CD4-positive, alpha-beta T cell (primary cell): ENCODE data around the gene CTF1. TPM values are rescaled to one million over a fixed set of nuclear protein-coding genes. Genes with fewer than 3 reads are reported as not detected.
"Not testable (repeated sequence)": the region's sequence is repeated elsewhere in the genome, so short reads cannot be mapped to it uniquely, and the experiment has no call there.

Experiments used
- ATAC-seq: fragments of 200-7000 bp; cut with Tn5 transposase; one replicate; pipeline ENCODE4 v1.10.0; 2022; ENCODE audit warnings: mild to moderate bottlenecking; ENCODE audit not compliant: poor library complexity
- CTCF ChIA-PET: fragments of 350-600 bp; sonication (Branson Sonifier 250); formaldehyde crosslinking; loops from one replicate; lab custom pipeline; 2021; ENCODE audit warnings: antibody characterized with exemption, inconsistent platforms; lab: Charles Lee
- POLR2A ChIA-PET: fragments of 350-600 bp; sonication (Branson Sonifier 250); formaldehyde crosslinking; loops from one replicate; lab custom pipeline; 2021; ENCODE audit warnings: antibody characterized with exemption, inconsistent platforms; lab: Charles Lee
- DNase-seq, 14 experiments: peaks; one replicate each; pipeline ENCODE4 v3.0.0-alpha.2; 2013 to 2020; ENCODE audit warnings: mixed read lengths in 2 of 14
- H3K27ac ChIP-seq, 2 donors: one replicate each; pipeline versions ENCODE4 v1.5.1 to v1.7.0; 2013; ENCODE audit warnings: low read length in 2 of 2, low read depth in 1 of 2, mild to moderate bottlenecking in 1 of 2
- H3K27me3 ChIP-seq, 2 experiments: 1 replicate in 1 of 2; 2 replicates in 1 of 2; pipeline versions ENCODE4 v1.6.1 to v1.7.0; 2013; ENCODE audit warnings: low read length in 2 of 2, control low read depth in 1 of 2, mild to moderate bottlenecking in 1 of 2, moderate library complexity in 1 of 2; ENCODE audit not compliant: insufficient read depth in 2 of 2, control insufficient read depth in 1 of 2
- H3K36me3 ChIP-seq: one replicate; pipeline ENCODE4 v1.6.1; 2013; ENCODE audit warnings: low read length, control low read depth; ENCODE audit not compliant: insufficient read depth
- H3K4me1 ChIP-seq: one replicate; pipeline ENCODE4 v1.6.1; 2013; ENCODE audit warnings: low read length, control low read depth; ENCODE audit not compliant: insufficient read depth
- H3K4me3 ChIP-seq: one replicate; pipeline ENCODE4 v1.5.1; 2013; ENCODE audit warnings: mild to moderate bottlenecking, low read length, moderate library complexity
- H3K9me3 ChIP-seq, 2 experiments: 1 replicate in 1 of 2; 2 replicates in 1 of 2; pipeline versions ENCODE4 v1.6.1 to v1.7.0; 2013; ENCODE audit warnings: low read length in 2 of 2, mild to moderate bottlenecking in 2 of 2, control low read depth in 1 of 2, moderate library complexity in 1 of 2; ENCODE audit not compliant: control insufficient read depth in 1 of 2, insufficient read depth in 1 of 2
- H3K27ac Mint-ChIP-seq: one replicate; pipeline ENCODE4 v1.8.0; 2020; ENCODE audit warnings: mixed read lengths
- H3K27me3 Mint-ChIP-seq: one replicate; pipeline ENCODE4 v1.8.0; 2021; ENCODE audit warnings: mixed read lengths
- H3K36me3 Mint-ChIP-seq: one replicate; pipeline ENCODE4 v1.8.0; 2021; ENCODE audit warnings: low read depth, mixed read lengths
- H3K4me1 Mint-ChIP-seq: one replicate; pipeline ENCODE4 v1.8.0; 2021; ENCODE audit warnings: low read depth, mixed read lengths
- H3K4me3 Mint-ChIP-seq: one replicate; pipeline ENCODE4 v1.8.0; 2020; ENCODE audit warnings: mild to moderate bottlenecking, mixed read lengths
- H3K9me3 Mint-ChIP-seq: one replicate; pipeline ENCODE4 v1.8.0; 2020; ENCODE audit warnings: mixed read lengths
- intact Hi-C, 2 experiments: fragments of 100-400 bp; cut with DNase I in 1 of 2; cut with micrococcal nuclease in 1 of 2; formaldehyde crosslinking; loops; one replicate each; pipeline versions ENCODE4 v1.15.1 to v1.9.0; 2023 to 2025; cut with DNase I, micrococcal nuclease
- total RNA-seq, 174 experiments: library from RNA in 2 of 174; stranded (reverse) in 2 of 174; gene quantifications; one replicate each; pipeline ENCODE4 v1.2.3 and lab custom pipeline; 2021 to 2026
- TF ChIP-seq, protein P1 (sequence below): fragments of 200-600 bp; IDR thresholded peaks from one replicate; pipeline ENCODE4 v1.8.0; 2022; ENCODE audit warnings: antibody characterized with exemption, mild to moderate bottlenecking

Gene CTF1
- total RNA-seq, 2 experiments from 2014 or later = 0.20 TPM; not detected in 1

GRCh38 chr16:30853758-30854157, 42.7 kb upstream of the CTF1 start:
- no peak overlapping the region for H3K4me3 ChIP-seq
- H3K9me3 ChIP-seq = no peaks in the 10 kb centered on the region
- TF ChIP-seq, protein P1, sequence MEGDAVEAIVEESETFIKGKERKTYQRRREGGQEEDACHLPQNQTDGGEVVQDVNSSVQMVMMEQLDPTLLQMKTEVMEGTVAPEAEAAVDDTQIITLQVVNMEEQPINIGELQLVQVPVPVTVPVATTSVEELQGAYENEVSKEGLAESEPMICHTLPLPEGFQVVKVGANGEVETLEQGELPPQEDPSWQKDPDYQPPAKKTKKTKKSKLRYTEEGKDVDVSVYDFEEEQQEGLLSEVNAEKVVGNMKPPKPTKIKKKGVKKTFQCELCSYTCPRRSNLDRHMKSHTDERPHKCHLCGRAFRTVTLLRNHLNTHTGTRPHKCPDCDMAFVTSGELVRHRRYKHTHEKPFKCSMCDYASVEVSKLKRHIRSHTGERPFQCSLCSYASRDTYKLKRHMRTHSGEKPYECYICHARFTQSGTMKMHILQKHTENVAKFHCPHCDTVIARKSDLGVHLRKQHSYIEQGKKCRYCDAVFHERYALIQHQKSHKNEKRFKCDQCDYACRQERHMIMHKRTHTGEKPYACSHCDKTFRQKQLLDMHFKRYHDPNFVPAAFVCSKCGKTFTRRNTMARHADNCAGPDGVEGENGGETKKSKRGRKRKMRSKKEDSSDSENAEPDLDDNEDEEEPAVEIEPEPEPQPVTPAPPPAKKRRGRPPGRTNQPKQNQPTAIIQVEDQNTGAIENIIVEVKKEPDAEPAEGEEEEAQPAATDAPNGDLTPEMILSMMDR = no peak
- H3K27me3 ChIP-seq = no peaks in the 10 kb centered on the region
- Mint-ChIP-seq H3K4me1 (no peaks in the 10 kb centered on the region), H3K36me3 (peaks cover 7% of the 10 kb centered on the region), H3K4me3 (no peak overlapping the region), H3K9me3 (no peaks in the 10 kb centered on the region), H3K27ac (no peak overlapping the region), H3K27me3 (no peaks in the 10 kb centered on the region)
- no peak for ATAC-seq
- DNase-seq = no peak
- ChIA-PET POLR2A (interaction anchor here (0.6 to 1.1 kb wide), 2 partner anchors 8 to 49 kb away, joined by 3 read pairs; no protein-coding TSS in a partner anchor), CTCF (no interaction called here)
- H3K4me1 ChIP-seq = no peaks in the 10 kb centered on the region
- no peaks in the 10 kb centered on the region for H3K36me3 ChIP-seq
- H3K27ac ChIP-seq = no peak overlapping the region
- intact Hi-C loops = no loop called here

DNA sequence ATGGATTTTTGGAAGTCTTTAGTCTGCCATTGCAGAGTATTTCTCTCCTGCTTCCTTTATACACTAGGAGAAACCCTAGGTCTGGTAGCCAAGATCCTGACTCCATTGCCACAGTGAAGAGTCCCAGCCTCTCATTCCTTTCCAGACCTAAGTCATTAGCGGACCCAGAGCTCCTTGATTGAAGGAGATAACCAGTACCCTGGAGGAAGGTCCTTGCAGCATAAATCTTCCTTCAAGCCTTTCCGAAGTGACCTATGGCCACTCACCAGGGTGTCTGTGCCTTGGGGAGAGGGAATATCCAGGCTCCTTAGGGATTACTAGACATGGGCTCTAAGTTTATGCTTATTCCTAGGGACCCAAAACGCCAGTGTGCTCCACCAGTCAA, 38.3 kb upstream of the CTF1 start:
- Histone ChIP-seq H3K36me3 (no peaks in the 10 kb centered on the region), H3K9me3 (no peaks in the 10 kb centered on the region), H3K27me3 (no peaks in the 10 kb centered on the region), H3K4me3 (no peak overlapping the region), H3K27ac (no peak overlapping the region), H3K4me1 (no peaks in the 10 kb centered on the region)
- POLR2A ChIA-PET = interaction anchor here (1.4 kb wide), 1 partner anchor 44 kb away, joined by 7 read pairs; no protein-coding TSS in a partner anchor
- Mint-ChIP-seq H3K4me1 (no peaks in the 10 kb centered on the region), H3K4me3 (no peak overlapping the region), H3K9me3 (no peaks in the 10 kb centered on the region), H3K27ac (no peak overlapping the region), H3K36me3 (peaks cover 7% of the 10 kb centered on the region), H3K27me3 (no peaks in the 10 kb centered on the region)
- ATAC-seq = no peak
- no peak for DNase-seq
- TF ChIP-seq, protein P1 = no peak
- intact Hi-C loops = no loop called here
- CTCF ChIA-PET = no interaction called here

DNA sequence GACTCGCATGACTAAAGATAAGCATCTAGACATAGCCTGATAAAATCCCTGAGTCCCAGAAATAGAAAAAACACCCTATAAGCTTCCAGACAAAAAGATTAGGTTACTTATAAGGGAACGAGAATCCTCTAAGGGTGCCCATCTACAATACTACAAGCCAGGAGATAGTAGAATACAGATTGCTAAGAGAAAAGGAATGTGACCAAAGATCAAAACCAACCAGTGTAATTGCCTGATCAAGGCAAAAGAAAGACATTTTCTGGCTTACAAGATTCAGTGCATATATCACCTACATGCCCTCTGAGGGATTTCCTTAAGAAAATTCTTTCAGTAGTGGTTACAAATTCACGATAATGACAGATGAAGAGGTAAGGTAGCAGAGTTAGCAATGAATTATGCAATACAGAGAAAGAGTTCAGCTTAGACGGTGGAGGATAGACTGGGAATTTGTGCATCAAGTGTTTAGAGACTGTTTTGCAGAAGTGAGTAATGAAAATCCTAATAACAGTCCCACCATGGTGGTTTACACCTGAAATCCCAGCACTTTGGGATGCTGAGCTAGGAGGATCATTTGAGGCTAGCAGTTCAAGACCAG, 37.5 kb upstream of the CTF1 start:
- TF ChIP-seq, protein P1 = no peak
- DNase-seq (no peak), ATAC-seq (no peak)
- H3K27ac Mint-ChIP-seq = no peak overlapping the region
- ChIA-PET CTCF (interaction anchor here (0.8 kb wide), 1 partner anchor 14 kb away, joined by 4 read pairs; no protein-coding TSS in a partner anchor), POLR2A (no interaction called here)
- H3K4me3 Mint-ChIP-seq = no peak overlapping the region
- H3K4me3 ChIP-seq = no peak overlapping the region
- H3K9me3 ChIP-seq = no peaks in the 10 kb centered on the region
- H3K27me3 ChIP-seq = no peaks in the 10 kb centered on the region
- H3K9me3 Mint-ChIP-seq = no peaks in the 10 kb centered on the region
- H3K27me3 Mint-ChIP-seq = no peaks in the 10 kb centered on the region
- H3K27ac ChIP-seq = no peak overlapping the region
- no peaks in the 10 kb centered on the region for H3K36me3 Mint-ChIP-seq
- H3K4me1 Mint-ChIP-seq = no peaks in the 10 kb centered on the region
- no peaks in the 10 kb centered on the region for H3K4me1 ChIP-seq
- no peaks in the 10 kb centered on the region for H3K36me3 ChIP-seq
- intact Hi-C loops = no loop called here

GRCh38 chr16:30860729-30861128, 35.7 kb upstream of the CTF1 start:
- H3K36me3 Mint-ChIP-seq, DNase-seq, H3K9me3 ChIP-seq, CTCF ChIA-PET, H3K27me3 Mint-ChIP-seq, H3K36me3 ChIP-seq, H3K4me3 Mint-ChIP-seq, H3K9me3 Mint-ChIP-seq, POLR2A ChIA-PET, H3K4me1 Mint-ChIP-seq, ATAC-seq, H3K4me3 ChIP-seq, H3K27ac ChIP-seq, H3K27ac Mint-ChIP-seq, H3K27me3 ChIP-seq, H3K4me1 ChIP-seq: not testable (repeated sequence)
- intact Hi-C loops = loop anchor here in 1 of 2 experiments (2.0 kb wide), 1 partner anchor 20 kb away; no protein-coding TSS in a partner anchor

DNA sequence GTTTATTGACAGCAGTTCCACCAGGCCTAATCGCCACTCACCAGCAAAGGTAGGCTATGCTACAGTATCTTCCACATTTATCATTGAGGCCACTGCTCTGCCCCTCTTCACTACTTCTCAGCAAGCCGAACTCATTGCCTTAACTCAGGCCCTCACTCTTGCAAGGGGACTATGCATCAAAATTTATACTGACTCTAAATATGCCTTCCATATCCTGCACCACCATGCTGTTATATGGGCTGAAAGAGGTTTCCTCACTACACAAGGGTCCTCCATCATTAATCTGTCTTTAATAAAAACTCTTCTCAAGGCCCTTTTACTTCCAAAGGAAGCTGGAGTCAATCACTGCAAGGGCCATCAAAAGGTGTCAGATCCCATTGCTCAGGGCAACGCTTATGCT, 33.2 kb upstream of the CTF1 start:
- intact Hi-C loops, POLR2A ChIA-PET, H3K4me1 Mint-ChIP-seq, ATAC-seq, H3K9me3 ChIP-seq, H3K27ac ChIP-seq, H3K9me3 Mint-ChIP-seq, H3K27me3 Mint-ChIP-seq, H3K36me3 Mint-ChIP-seq, H3K4me3 ChIP-seq, H3K4me1 ChIP-seq, CTCF ChIA-PET, H3K4me3 Mint-ChIP-seq, DNase-seq, H3K36me3 ChIP-seq, H3K27ac Mint-ChIP-seq, H3K27me3 ChIP-seq: not testable (repeated sequence)
